DND-41 (cell line): ENCODE data around the gene REEP1.

Experiments used
- ATAC-seq: fragments of 200-7000 bp; cut with Tn5 transposase; 3 replicates; pipeline ENCODE4 v1.9.1; 2021; ENCODE audit warnings: low read depth; ENCODE audit not compliant: insufficient read depth
- DNase-seq: peaks from one replicate; pipeline ENCODE4 v3.0.0-alpha.2; 2020
- H2AFZ ChIP-seq: 2 replicates; pipeline ENCODE4 v1.6.0; 2012; ENCODE audit warnings: low read depth, low read length
- H3K27ac ChIP-seq: 2 replicates; pipeline ENCODE4 v1.5.1; 2012; ENCODE audit warnings: low read length, inconsistent platforms
- H3K27me3 ChIP-seq: fragments of 200-600 bp; sonication (generic); 2 replicates; pipeline ENCODE4 v1.6.0; 2012; ENCODE audit warnings: low read length, mild to moderate bottlenecking, inconsistent platforms; ENCODE audit not compliant: insufficient read depth, poor library complexity
- H3K36me3 ChIP-seq: 2 replicates; pipeline ENCODE4 v1.5.1; 2012; ENCODE audit warnings: low read length, inconsistent platforms; ENCODE audit not compliant: insufficient read depth
- H3K4me1 ChIP-seq: 2 replicates; pipeline ENCODE4 v1.5.1; 2012; ENCODE audit warnings: mild to moderate bottlenecking, low read length; ENCODE audit not compliant: insufficient read depth
- H3K4me2 ChIP-seq: 2 replicates; pipeline ENCODE4 v1.6.0; 2012; ENCODE audit warnings: mild to moderate bottlenecking, moderate library complexity, low read length, inconsistent platforms; ENCODE audit not compliant: insufficient read depth
- H3K4me3 ChIP-seq, 2 experiments: fragments of 200-600 bp in 1 of 2; shearing (Covaris generic) in 1 of 2; 2 replicates each; pipeline ENCODE4 v1.5.1; 2012 to 2016; ENCODE audit warnings: inconsistent platforms in 2 of 2, low read length in 2 of 2, mild to moderate bottlenecking in 2 of 2, low read depth in 1 of 2, moderate library complexity in 1 of 2
- H3K79me2 ChIP-seq: 2 replicates; pipeline ENCODE4 v1.6.0; 2012; ENCODE audit warnings: low read length, inconsistent platforms; ENCODE audit not compliant: insufficient read depth
- H3K9ac ChIP-seq: 2 replicates; pipeline ENCODE4 v1.6.0; 2012; ENCODE audit warnings: low read depth, mild to moderate bottlenecking, inconsistent platforms, low read length, moderate library complexity
- H3K9me3 ChIP-seq: 2 replicates; pipeline ENCODE4 v1.5.1; 2012; ENCODE audit warnings: low read length, moderate library complexity, mild to moderate bottlenecking, inconsistent platforms; ENCODE audit not compliant: insufficient read depth, severe bottlenecking
- H4K20me1 ChIP-seq: 2 replicates; pipeline ENCODE4 v1.6.0; 2012; ENCODE audit warnings: low read length; ENCODE audit not compliant: insufficient read depth
- CTCF ChIP-seq: IDR thresholded peaks from 2 replicates; pipeline ENCODE4 v1.5.1; 2012; ENCODE audit warnings: borderline replicate concordance, low read length, moderate library complexity, mild to moderate bottlenecking; ENCODE audit not compliant: poor library complexity, severe bottlenecking; ENCODE audit errors: extremely low read depth
- EZH2 ChIP-seq: IDR thresholded peaks from 3 replicates; pipeline ENCODE4 v1.6.1; 2012; ENCODE audit warnings: borderline replicate concordance, low read depth, mild to moderate bottlenecking, moderate library complexity, low read length, inconsistent platforms; ENCODE audit not compliant: severe bottlenecking

The REEP1 gene

GRCh38 chr2:86308356-86308755 lies 29.1 kb downstream of the REEP1 start:
- DNase-seq (no peak), ATAC-seq (no peak)
- H3K36me3 ChIP-seq, result no peaks in the 10 kb centered on the region
- H3K9me3 ChIP-seq, result no peaks in the 10 kb centered on the region
- H3K79me2 ChIP-seq, result no peaks in the 10 kb centered on the region
- H3K4me2 ChIP-seq, result no peak overlapping the region
- no peak overlapping the region for H2AFZ ChIP-seq
- H3K4me1 ChIP-seq, result no peaks in the 10 kb centered on the region
- no peaks in the 10 kb centered on the region for H3K27me3 ChIP-seq
- TF ChIP-seq CTCF, result no peak
- TF ChIP-seq EZH2, result no peak
- no peak overlapping the region for H3K4me3 ChIP-seq
- H3K27ac ChIP-seq, result no peak overlapping the region
- no peak overlapping the region for H3K9ac ChIP-seq
- H4K20me1 ChIP-seq, result no peaks in the 10 kb centered on the region

- H2AFZ ChIP-seq, result no peak overlapping the region
- H3K36me3 ChIP-seq, result no peaks in the 10 kb centered on the region
- DNase-seq (no peak), ATAC-seq (no peak)
- H3K27ac ChIP-seq, result no peak overlapping the region
- no peaks in the 10 kb centered on the region for H3K79me2 ChIP-seq
- no peak overlapping the region for H3K4me3 ChIP-seq
- no peaks in the 10 kb centered on the region for H4K20me1 ChIP-seq
- no peaks in the 10 kb centered on the region for H3K27me3 ChIP-seq
- H3K4me2 ChIP-seq, result no peak overlapping the region
- H3K9ac ChIP-seq, result no peak overlapping the region
- TF ChIP-seq EZH2 (no peak), CTCF (no peak)
- H3K9me3 ChIP-seq, result no peaks in the 10 kb centered on the region
- H3K4me1 ChIP-seq, result no peaks in the 10 kb centered on the region
Measured at GRCh38 chr2:86307431-86307830, 30.0 kb downstream of the REEP1 start.

GRCh38 chr2:86305915-86306254 lies 31.5 kb downstream of the REEP1 start:
- Histone ChIP-seq H3K9ac (no peak overlapping the region), H3K4me3 (no peak overlapping the region), H4K20me1 (no peaks in the 10 kb centered on the region), H3K36me3 (no peaks in the 10 kb centered on the region), H2AFZ (no peak overlapping the region), H3K27ac (no peak overlapping the region), H3K27me3 (peaks cover 5% of the 10 kb centered on the region), H3K4me2 (no peak overlapping the region), H3K9me3 (no peaks in the 10 kb centered on the region), H3K79me2 (no peaks in the 10 kb centered on the region), H3K4me1 (no peaks in the 10 kb centered on the region)
- no peak for TF ChIP-seq CTCF
- TF ChIP-seq EZH2, result no peak
- ATAC-seq (no peak), DNase-seq (no peak)

DNA sequence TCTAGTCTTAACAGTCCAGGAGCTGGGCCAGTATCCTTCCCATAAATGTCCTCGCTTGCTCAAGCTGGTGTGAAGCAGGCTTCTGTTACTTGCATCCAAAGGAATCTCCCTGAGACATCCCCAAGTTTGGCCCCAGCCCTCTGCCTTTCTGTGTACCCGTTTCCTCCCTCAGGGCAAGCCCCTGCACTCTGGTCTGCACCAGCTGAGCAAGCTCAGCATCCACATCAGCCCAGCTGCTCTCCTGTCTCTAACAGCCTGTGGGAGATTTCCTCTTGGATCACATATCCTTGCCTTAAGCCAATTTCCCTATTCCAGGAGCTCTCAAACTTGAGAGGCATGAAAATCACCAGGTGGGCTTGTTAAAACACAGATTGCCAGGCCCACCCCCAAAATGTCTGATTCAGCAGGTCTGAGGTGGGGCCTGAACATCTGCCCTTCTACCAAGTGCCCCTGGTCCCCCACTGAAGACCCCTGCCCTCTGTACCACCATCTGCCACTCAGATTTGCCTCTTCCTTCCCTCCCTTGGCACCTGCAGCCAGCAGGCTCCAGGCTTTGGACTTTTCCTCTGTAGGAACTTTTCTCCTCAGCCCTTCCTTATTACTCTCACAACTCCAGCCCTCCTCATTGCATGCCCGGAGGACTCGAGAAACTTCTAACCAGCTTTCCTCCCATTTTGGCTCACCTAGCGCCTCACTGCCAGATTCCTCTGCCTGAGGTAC lies 32.1 kb downstream of the REEP1 start:
- Histone ChIP-seq H3K9me3 (no peaks in the 10 kb centered on the region), H3K4me3 (no peak overlapping the region), H3K4me1 (no peaks in the 10 kb centered on the region), H3K27ac (no peak overlapping the region), H4K20me1 (no peaks in the 10 kb centered on the region), H3K4me2 (no peak overlapping the region), H2AFZ (no peak overlapping the region), H3K9ac (no peak overlapping the region), H3K27me3 (peaks cover 5% of the 10 kb centered on the region), H3K79me2 (no peaks in the 10 kb centered on the region), H3K36me3 (no peaks in the 10 kb centered on the region)
- no peak for ATAC-seq
- no peak for DNase-seq
- no peak for TF ChIP-seq EZH2
- TF ChIP-seq CTCF, result no peak
